Activated CD8-positive, alpha-beta memory T cell treated with anti-CD3 and anti-CD28 coated beads, Interleukin-2, amount 10 ng/mL, durations not matched to agents 7 days and 5 days (primary cell): ENCODE results near the gene HTR5A. TPM values are rescaled to one million over a fixed set of nuclear protein-coding genes. Genes with fewer than 3 reads are reported as not detected.
"Not testable (repeated sequence)": the region's sequence is repeated elsewhere in the genome, so short reads cannot be mapped to it uniquely, and the experiment has no call there.

ENCODE experiments used
- ATAC-seq: fragments of 150-1000 bp; cut with Tn5 transposase; one replicate; pipeline ENCODE4 v1.10.0; 2021; ENCODE audit warnings: moderate library complexity
- CTCF ChIA-PET: fragments of 350-600 bp; sonication (Branson Sonifier 250); formaldehyde crosslinking; loops from one replicate; lab custom pipeline; 2021; ENCODE audit warnings: antibody characterized with exemption; lab: Charles Lee
- DNase-seq: peaks from one replicate; pipeline ENCODE4 v3.0.0-alpha.2; 2020
- H3K27ac Mint-ChIP-seq: one replicate; pipeline ENCODE4 v1.8.0; 2021; ENCODE audit warnings: mild to moderate bottlenecking, mixed read lengths
- H3K27me3 Mint-ChIP-seq: one replicate; pipeline ENCODE4 v1.8.0; 2021; ENCODE audit warnings: mixed read lengths
- H3K36me3 Mint-ChIP-seq: one replicate; pipeline ENCODE4 v1.8.0; 2021; ENCODE audit warnings: mild to moderate bottlenecking, mixed read lengths
- H3K4me1 Mint-ChIP-seq: one replicate; pipeline ENCODE4 v1.8.0; 2021; ENCODE audit warnings: mixed read lengths
- H3K4me3 Mint-ChIP-seq: one replicate; pipeline ENCODE4 v1.8.0; 2021; ENCODE audit warnings: mild to moderate bottlenecking, moderate library complexity, mixed read lengths
- H3K9me3 Mint-ChIP-seq: one replicate; pipeline ENCODE4 v1.8.0; 2022; ENCODE audit warnings: low read depth, mixed read lengths
- total RNA-seq, 2 experiments: library from RNA; stranded (reverse); gene quantifications; one replicate each; pipeline ENCODE4 v1.2.3, GENCODE V29; 2021

Gene HTR5A
- not detected for total RNA-seq

GRCh38 chr7:155069992-155070751, at the start of gene HTR5A:
Gene HTR5A, plus strand, starts transcription at chr7:155070324. Its CDS starts 576 bp downstream, at chr7:155070900.
- H3K27me3 Mint-ChIP-seq, result peaks cover 40% of the 10 kb centered on the region
- H3K4me3 Mint-ChIP-seq, result no peak within 1 kb of the TSS
- peaks cover 3% of the 10 kb centered on the region for H3K4me1 Mint-ChIP-seq
- DNase-seq (peak; percentile 89), ATAC-seq (peak; percentile 100)
- no peaks in the 10 kb centered on the region for H3K36me3 Mint-ChIP-seq
- no peaks in the 10 kb centered on the region for H3K9me3 Mint-ChIP-seq
- CTCF ChIA-PET, result interaction anchor here (1.1 to 1.8 kb wide), 3 partner anchors 11 to 275 kb away, joined by 3 to 7 read pairs (median 5); no protein-coding TSS in a partner anchor
- no peak within 1 kb of the TSS for H3K27ac Mint-ChIP-seq

GRCh38 chr7:155020996-155021395, 49.1 kb upstream of the HTR5A start:
- Mint-ChIP-seq H3K9me3 (no peaks in the 10 kb centered on the region), H3K4me1 (no peaks in the 10 kb centered on the region), H3K27me3 (peaks cover 7% of the 10 kb centered on the region), H3K4me3 (no peak overlapping the region), H3K36me3 (no peaks in the 10 kb centered on the region), H3K27ac (no peak overlapping the region)
- CTCF ChIA-PET, result interaction anchor here (1.3 kb wide), 1 partner anchor 11 kb away, joined by 7 read pairs; no protein-coding TSS in a partner anchor
- no peak for ATAC-seq
- no peak for DNase-seq

GRCh38 chr7:155021699-155022145, 48.4 kb upstream of the HTR5A start:
- H3K27me3 Mint-ChIP-seq, result peaks cover 7% of the 10 kb centered on the region
- DNase-seq (no peak), ATAC-seq (no peak)
- no peaks in the 10 kb centered on the region for H3K4me1 Mint-ChIP-seq
- no peak overlapping the region for H3K27ac Mint-ChIP-seq
- no peaks in the 10 kb centered on the region for H3K9me3 Mint-ChIP-seq
- H3K36me3 Mint-ChIP-seq, result no peaks in the 10 kb centered on the region
- H3K4me3 Mint-ChIP-seq, result no peak overlapping the region
- CTCF ChIA-PET, result interaction anchor here (1.3 kb wide), 1 partner anchor 12 kb away, joined by 7 read pairs; no protein-coding TSS in a partner anchor

GRCh38 chr7:155027879-155028278, 42.2 kb upstream of the HTR5A start:
- no peak for DNase-seq
- H3K27me3 Mint-ChIP-seq, result peaks cover 9% of the 10 kb centered on the region
- no peak for ATAC-seq
- H3K9me3 Mint-ChIP-seq, result no peaks in the 10 kb centered on the region
- no peak overlapping the region for H3K4me3 Mint-ChIP-seq
- H3K27ac Mint-ChIP-seq, result no peak overlapping the region
- CTCF ChIA-PET, result no interaction called here
- H3K36me3 Mint-ChIP-seq, result no peaks in the 10 kb centered on the region
- peaks cover 7% of the 10 kb centered on the region for H3K4me1 Mint-ChIP-seq

GRCh38 chr7:155032978-155033377, 37.1 kb upstream of the HTR5A start:
- Mint-ChIP-seq H3K9me3 (no peaks in the 10 kb centered on the region), H3K4me3 (no peak overlapping the region), H3K4me1 (no peaks in the 10 kb centered on the region), H3K27me3 (peaks cover 16% of the 10 kb centered on the region), H3K36me3 (no peaks in the 10 kb centered on the region), H3K27ac (no peak overlapping the region)
- DNase-seq (no peak), ATAC-seq (no peak)
- CTCF ChIA-PET, result no interaction called here

GRCh38 chr7:155034495-155034894, 35.6 kb upstream of the HTR5A start:
- H3K4me3 Mint-ChIP-seq, DNase-seq, H3K27ac Mint-ChIP-seq, H3K4me1 Mint-ChIP-seq, CTCF ChIA-PET, ATAC-seq, H3K36me3 Mint-ChIP-seq, H3K9me3 Mint-ChIP-seq: not testable (repeated sequence)
- peaks cover 25% of the 10 kb centered on the region for H3K27me3 Mint-ChIP-seq

- Mint-ChIP-seq H3K9me3 (no peaks in the 10 kb centered on the region), H3K36me3 (no peaks in the 10 kb centered on the region), H3K4me3 (no peak overlapping the region), H3K27ac (no peak overlapping the region), H3K4me1 (no peaks in the 10 kb centered on the region), H3K27me3 (peaks cover 32% of the 10 kb centered on the region)
- DNase-seq, result no peak
- CTCF ChIA-PET, result no interaction called here
- ATAC-seq, result no peak
These were observed 31.8 kb upstream of the HTR5A start for GRCh38 chr7:155038335-155038734.

- no peaks in the 10 kb centered on the region for H3K4me1 Mint-ChIP-seq
- no peak for ATAC-seq
- peaks cover 32% of the 10 kb centered on the region for H3K27me3 Mint-ChIP-seq
- no peak for DNase-seq
- no peaks in the 10 kb centered on the region for H3K36me3 Mint-ChIP-seq
- H3K27ac Mint-ChIP-seq, result no peak overlapping the region
- CTCF ChIA-PET, result no interaction called here
- H3K9me3 Mint-ChIP-seq, result no peaks in the 10 kb centered on the region
- no peak overlapping the region for H3K4me3 Mint-ChIP-seq
These were observed 26.4 kb upstream of the HTR5A start for GRCh38 chr7:155043756-155044155.

GRCh38 chr7:155048006-155048405, 22.1 kb upstream of the HTR5A start:
- Mint-ChIP-seq H3K9me3 (no peaks in the 10 kb centered on the region), H3K4me1 (no peaks in the 10 kb centered on the region), H3K4me3 (no peak overlapping the region), H3K36me3 (no peaks in the 10 kb centered on the region), H3K27ac (no peak overlapping the region), H3K27me3 (peaks cover 12% of the 10 kb centered on the region)
- CTCF ChIA-PET, result interaction anchor here (1.0 kb wide), 1 partner anchor 15 kb away, joined by 4 read pairs; no protein-coding TSS in a partner anchor
- ATAC-seq (no peak), DNase-seq (no peak)

- CTCF ChIA-PET, result no interaction called here
- DNase-seq (no peak), ATAC-seq (no peak)
- Mint-ChIP-seq H3K4me3 (no peak overlapping the region), H3K36me3 (no peaks in the 10 kb centered on the region), H3K27ac (no peak overlapping the region), H3K9me3 (no peaks in the 10 kb centered on the region), H3K27me3 (peaks cover 4% of the 10 kb centered on the region), H3K4me1 (no peaks in the 10 kb centered on the region)
These were observed 18.8 kb upstream of the HTR5A start for GRCh38 chr7:155051355-155051754.

GRCh38 chr7:155053002-155053401, 17.1 kb upstream of the HTR5A start:
- peaks cover 4% of the 10 kb centered on the region for H3K27me3 Mint-ChIP-seq
- H3K36me3 Mint-ChIP-seq, result no peaks in the 10 kb centered on the region
- no peak overlapping the region for H3K27ac Mint-ChIP-seq
- CTCF ChIA-PET, result no interaction called here
- no peak overlapping the region for H3K4me3 Mint-ChIP-seq
- H3K4me1 Mint-ChIP-seq, result no peaks in the 10 kb centered on the region
- H3K9me3 Mint-ChIP-seq, result no peaks in the 10 kb centered on the region
- ATAC-seq (no peak), DNase-seq (no peak)

- no peak overlapping the region for H3K27ac Mint-ChIP-seq
- H3K36me3 Mint-ChIP-seq, result no peaks in the 10 kb centered on the region
- no peak for ATAC-seq
- H3K27me3 Mint-ChIP-seq, result peaks cover 4% of the 10 kb centered on the region
- DNase-seq, result no peak
- CTCF ChIA-PET, result no interaction called here
- H3K9me3 Mint-ChIP-seq, result no peaks in the 10 kb centered on the region
- H3K4me1 Mint-ChIP-seq, result no peaks in the 10 kb centered on the region
- no peak overlapping the region for H3K4me3 Mint-ChIP-seq
These were observed 15.4 kb upstream of the HTR5A start for GRCh38 chr7:155054761-155055160.

GRCh38 chr7:155057076-155057475, 13.0 kb upstream of the HTR5A start:
- Mint-ChIP-seq H3K27ac (no peak overlapping the region), H3K4me3 (no peak overlapping the region), H3K9me3 (no peaks in the 10 kb centered on the region), H3K4me1 (no peaks in the 10 kb centered on the region), H3K36me3 (no peaks in the 10 kb centered on the region), H3K27me3 (peaks cover 6% of the 10 kb centered on the region)
- no peak for DNase-seq
- CTCF ChIA-PET, result no interaction called here
- ATAC-seq, result no peak

GRCh38 chr7:155058896-155059295, 11.2 kb upstream of the HTR5A start:
- DNase-seq (no peak), ATAC-seq (no peak)
- no peak overlapping the region for H3K4me3 Mint-ChIP-seq
- H3K27ac Mint-ChIP-seq, result no peak overlapping the region
- CTCF ChIA-PET, result no interaction called here
- H3K9me3 Mint-ChIP-seq, result no peaks in the 10 kb centered on the region
- peaks cover 9% of the 10 kb centered on the region for H3K27me3 Mint-ChIP-seq
- H3K36me3 Mint-ChIP-seq, result no peaks in the 10 kb centered on the region
- no peaks in the 10 kb centered on the region for H3K4me1 Mint-ChIP-seq
